Measurements from ENCODE around the gene ZDHHC17. TPM values are rescaled to one million over a fixed set of nuclear protein-coding genes. Genes with fewer than 3 reads are reported as not detected.

The ZDHHC17 gene
- total RNA-seq, 1 donor from 2014 or later = 26.1 TPM

- FAIRE-seq = no peak
- DNase-seq (ENCODE audit: low read depth) = no peak
Observed at GRCh38 chr12:76874027-76874426, 110.1 kb downstream of the ZDHHC17 start.

GRCh38 chr12:76874491-76875190 lies 110.7 kb downstream of the ZDHHC17 start:
- no peak for DNase-seq (ENCODE audit: low read depth)
- Histone ChIP-seq H3K4me3 (ENCODE audit: low read depth, low read length) (no peak overlapping the region), H3K27me3 (ENCODE audit: control insufficient read depth, insufficient read depth, low read length) (no peaks in the 10 kb centered on the region), H3K36me3 (ENCODE audit: control insufficient read depth, insufficient read depth, low read length) (no peaks in the 10 kb centered on the region)
- no peak for TF ChIP-seq CTCF (IDR thresholded peaks at IDR 0.05; ENCODE audit: insufficient read depth, low read length, severe bottlenecking)
- FAIRE-seq = peak; percentile 13

More at GRCh38 chr12:76874027-76874426, 110.1 kb downstream of the ZDHHC17 start:
- H3K36me3 ChIP-seq (ENCODE audit: control insufficient read depth, insufficient read depth, low read length) = no peaks in the 10 kb centered on the region
- no peak overlapping the region for H3K4me3 ChIP-seq (ENCODE audit: low read depth, low read length)
- H3K27me3 ChIP-seq (ENCODE audit: control insufficient read depth, insufficient read depth, low read length) = no peaks in the 10 kb centered on the region
- no peak for TF ChIP-seq CTCF (IDR thresholded peaks at IDR 0.05; ENCODE audit: insufficient read depth, low read length, severe bottlenecking)

- Histone ChIP-seq H3K27me3 (ENCODE audit: control insufficient read depth, insufficient read depth, low read length) (no peaks in the 10 kb centered on the region), H3K4me3 (ENCODE audit: low read depth, low read length) (no peak overlapping the region), H3K36me3 (ENCODE audit: control insufficient read depth, insufficient read depth, low read length) (no peaks in the 10 kb centered on the region)
- DNase-seq (ENCODE audit: low read depth) (peak; percentile 85), FAIRE-seq (no peak)
- TF ChIP-seq CTCF (IDR thresholded peaks at IDR 0.05; ENCODE audit: insufficient read depth, low read length, severe bottlenecking) = no peak
Observed at GRCh38 chr12:76876696-76877229, 112.8 kb downstream of the ZDHHC17 start.

- DNase-seq (ENCODE audit: low read depth) = peak; percentile 46
- Histone ChIP-seq H3K36me3 (ENCODE audit: control insufficient read depth, insufficient read depth, low read length) (no peaks in the 10 kb centered on the region), H3K27me3 (ENCODE audit: control insufficient read depth, insufficient read depth, low read length) (no peaks in the 10 kb centered on the region), H3K4me3 (ENCODE audit: low read depth, low read length) (peak overlapping the region; percentile 60)
- FAIRE-seq = no peak
- peak; percentile 22 for TF ChIP-seq CTCF (IDR thresholded peaks at IDR 0.05; ENCODE audit: insufficient read depth, low read length, severe bottlenecking)
Observed at GRCh38 chr12:76878099-76878898, 114.4 kb downstream of the ZDHHC17 start.

- no peak for TF ChIP-seq CTCF (IDR thresholded peaks at IDR 0.05; ENCODE audit: insufficient read depth, low read length, severe bottlenecking)
- Histone ChIP-seq H3K27me3 (ENCODE audit: control insufficient read depth, insufficient read depth, low read length) (no peaks in the 10 kb centered on the region), H3K4me3 (ENCODE audit: low read depth, low read length) (peak within 1 kb of the TSS; percentile 60), H3K36me3 (ENCODE audit: control insufficient read depth, insufficient read depth, low read length) (no peaks in the 10 kb centered on the region)
- DNase-seq (ENCODE audit: low read depth) (peak; percentile 72), FAIRE-seq (no peak)
Observed at GRCh38 chr12:76878899-76879709, 115.2 kb downstream of the ZDHHC17 start, which contains the start of gene CSRP2. Gene CSRP2, minus strand, starts transcription at chr12:76879019. Its CDS starts 12,759 bp downstream, at chr12:76866260.

Measured in bronchial epithelial cell (primary cell).